Right lobe of liver (tissue), 4 donors: ENCODE data around the gene MED14.

ENCODE experiments used
- CTCF ChIP-seq, 4 donors: fragments of 200-600 bp in 3 of 4; fragments of 450-650 bp in 1 of 4; IDR thresholded peaks; one replicate each; pipeline versions ENCODE4 v1.5.1 to v1.8.0; 2016 to 2022; ENCODE audit warnings: antibody characterized with exemption in 4 of 4, mild to moderate bottlenecking in 2 of 4
- POLR2A ChIP-seq: fragments of 450-650 bp; IDR thresholded peaks from one replicate; pipeline ENCODE4 v1.6.1; 2017; ENCODE audit warnings: antibody characterized with exemption, mild to moderate bottlenecking
- donor health status: DM: no; HTN: no; CAD: no.
- donor health status: DM: no; HTN: no; CAD: no.
- donor health status: DM: no; HTN: yes; CAD: no.

DNA sequence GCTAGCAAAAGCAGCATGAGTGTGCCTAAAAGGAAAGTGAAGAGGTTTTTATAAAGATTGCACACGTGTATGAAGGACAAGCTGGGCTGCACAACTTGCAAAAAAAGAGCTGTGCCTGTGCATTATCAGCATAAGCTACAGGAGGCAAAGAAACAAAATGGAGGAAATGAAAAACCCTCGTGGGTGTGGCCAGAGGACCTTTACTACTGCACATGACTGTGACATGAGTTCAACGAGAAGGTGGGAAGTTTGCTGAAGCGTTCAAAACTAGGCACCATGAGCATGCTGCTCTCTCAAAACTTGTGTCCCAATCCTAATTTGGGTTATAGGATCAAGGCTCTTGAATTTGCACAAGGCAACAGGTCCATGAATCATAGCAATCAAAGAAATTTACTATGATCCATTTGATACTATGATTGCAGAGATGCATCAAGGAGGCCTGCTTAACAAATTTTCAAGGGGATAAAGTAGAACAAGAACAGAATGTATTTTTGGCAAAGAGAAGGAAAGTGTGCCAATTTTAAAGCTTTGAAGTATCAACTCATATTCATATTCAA is 49.9 kb downstream of the MED14 start:
- TF ChIP-seq POLR2A = no peak
- no peak for TF ChIP-seq CTCF (IDR thresholded peaks at IDR 0.05)
